B cell (primary cell): ENCODE measurements around the gene RPL22. TPM values are rescaled to one million over a fixed set of nuclear protein-coding genes. Genes with fewer than 3 reads are reported as not detected.

Source experiments
- ATAC-seq: fragments of 200-7000 bp; cut with Tn5 transposase; one replicate; pipeline ENCODE4 v1.10.0; 2021; ENCODE audit warnings: low read depth, mild to moderate bottlenecking, moderate number of reproducible peaks, moderate library complexity
- CTCF ChIA-PET: fragments of 350-600 bp; sonication (Branson Sonifier 250); formaldehyde crosslinking; loops from one replicate; lab custom pipeline; 2021; ENCODE audit warnings: antibody characterized with exemption, inconsistent platforms; lab: Charles Lee
- POLR2A ChIA-PET: fragments of 350-600 bp; sonication (Branson Sonifier 250); formaldehyde crosslinking; loops from one replicate; lab custom pipeline; 2021; ENCODE audit warnings: antibody characterized with exemption; lab: Charles Lee
- DNase-seq: peaks from one replicate; pipeline ENCODE4 v3.0.0; 2013
- H2AFZ ChIP-seq: 2 replicates; pipeline ENCODE4 v1.6.1; 2012; ENCODE audit warnings: mild to moderate bottlenecking, low read depth, low read length; ENCODE audit not compliant: insufficient read depth, poor library complexity, severe bottlenecking
- H3K27ac ChIP-seq, 2 donors: 1 replicate in 1 of 2; 2 replicates in 1 of 2; pipeline ENCODE4 v1.5.1; 2012 to 2013; ENCODE audit warnings: low read length in 2 of 2, mild to moderate bottlenecking in 2 of 2, moderate library complexity in 1 of 2
- H3K27me3 ChIP-seq, 4 experiments: fragments of 200-600 bp in 1 of 4; sonication (generic) in 1 of 4; replicated peaks in 1 of 4; 1 replicate in 2 of 4; 2 replicates in 2 of 4; pipeline versions ENCODE4 v1.6.1 to v1.7.0; 2013 to 2016; ENCODE audit warnings: low read length in 3 of 4, mild to moderate bottlenecking in 2 of 4, mixed read lengths in 1 of 4, moderate library complexity in 1 of 4; ENCODE audit not compliant: insufficient read depth in 4 of 4, control insufficient read depth in 3 of 4; ENCODE audit errors: control extremely low read depth in 1 of 4
- H3K36me3 ChIP-seq, 2 experiments: replicated peaks in 1 of 2; 1 replicate in 1 of 2; 2 replicates in 1 of 2; pipeline versions ENCODE4 v1.6.1 to v1.7.1; 2013; ENCODE audit warnings: low read length in 1 of 2; ENCODE audit not compliant: insufficient read depth in 2 of 2, control insufficient read depth in 1 of 2; ENCODE audit errors: control extremely low read depth in 1 of 2, extremely low read depth in 1 of 2
- H3K4me1 ChIP-seq, 2 donors: fragments of 200-600 bp in 1 of 2; sonication (generic) in 1 of 2; 1 replicate in 1 of 2; 2 replicates in 1 of 2; pipeline versions ENCODE4 v1.5.1 to v1.6.1; 2013 to 2017; ENCODE audit warnings: low read length in 2 of 2; ENCODE audit not compliant: control insufficient read depth in 2 of 2, insufficient read depth in 2 of 2
- H3K4me2 ChIP-seq: replicated peaks from 2 replicates; pipeline ENCODE3; 2012; ENCODE audit warnings: mild to moderate bottlenecking, low read depth, low read length; ENCODE audit not compliant: poor library complexity, severe bottlenecking
- H3K4me3 ChIP-seq, 5 experiments: fragments of 200-600 bp in 1 of 5; sonication (generic) in 1 of 5; 1 replicate in 3 of 5; 2 replicates in 2 of 5; pipeline versions ENCODE4 v1.5.1 to v1.7.0; 2011 to 2016; ENCODE audit warnings: low read length in 4 of 5, mild to moderate bottlenecking in 4 of 5, low read depth in 2 of 5, control low read depth in 1 of 5, moderate library complexity in 1 of 5; ENCODE audit not compliant: insufficient read depth in 1 of 5; ENCODE audit errors: control extremely low read depth in 1 of 5, extremely low read depth in 1 of 5
- H3K79me2 ChIP-seq: fragments of 200-600 bp; sonication (generic); one replicate; pipeline ENCODE4 v1.6.0; 2016; ENCODE audit warnings: low read length; ENCODE audit not compliant: control insufficient read depth, insufficient read depth
- H3K9ac ChIP-seq: fragments of 200-600 bp; sonication (generic); 2 replicates; pipeline ENCODE4 v1.6.1; 2017; ENCODE audit warnings: mild to moderate bottlenecking, low read length, moderate library complexity
- H3K9me3 ChIP-seq, 3 donors: one replicate each; pipeline versions ENCODE4 v1.6.1 to v1.7.1; 2013; ENCODE audit warnings: low read length in 2 of 3; ENCODE audit not compliant: control insufficient read depth in 2 of 3, insufficient read depth in 1 of 3; ENCODE audit errors: control extremely low read depth in 1 of 3
- H4K20me1 ChIP-seq: 2 replicates; pipeline ENCODE4 v1.6.0; 2012; ENCODE audit warnings: mild to moderate bottlenecking, low read length; ENCODE audit not compliant: insufficient read depth, control insufficient read depth, poor library complexity, severe bottlenecking
- H3K27ac Mint-ChIP-seq: one replicate; pipeline ENCODE4 v1.8.0; 2021; ENCODE audit warnings: mixed read lengths
- H3K27me3 Mint-ChIP-seq: one replicate; pipeline ENCODE4 v1.8.0; 2021; ENCODE audit warnings: mixed read lengths
- H3K4me1 Mint-ChIP-seq: one replicate; pipeline ENCODE4 v1.8.0; 2021; ENCODE audit warnings: mixed read lengths
- H3K4me3 Mint-ChIP-seq: one replicate; pipeline ENCODE4 v1.8.0; 2021; ENCODE audit warnings: mixed read lengths
- H3K9me3 Mint-ChIP-seq: one replicate; pipeline ENCODE4 v1.8.0; 2022; ENCODE audit warnings: mixed read lengths; ENCODE audit not compliant: insufficient read depth
- EZH2 ChIP-seq: IDR thresholded peaks from 2 replicates; pipeline ENCODE4 v1.6.1; 2012; ENCODE audit warnings: borderline replicate concordance, low read depth, mild to moderate bottlenecking, moderate library complexity, low read length; ENCODE audit not compliant: insufficient read depth, poor library complexity, severe bottlenecking
- WGBS: methylation state at CpG from one replicate; pipeline ENCODE4 v1.1.5; 2013; ENCODE audit warnings: missing lambda C conversion rate; ENCODE audit not compliant: insufficient coverage; 5-methylcytosine and 5-hydroxymethylcytosine counted together
- intact Hi-C: fragments of 100-400 bp; cut with micrococcal nuclease; formaldehyde crosslinking; loops from one replicate; pipeline ENCODE4 v1.10.0; 2022
- polyA plus RNA-seq: library from polyadenylated mRNA; depleted of rRNA; stranded (reverse); fragments of >200 nt; gene quantifications from 2 replicates; pipeline ENCODE4 v1.2.3, GENCODE V29; 2012
- total RNA-seq, 2 donors: library from RNA; stranded (reverse); fragments of 120-200 nt in 1 of 2; gene quantifications; 1 replicate in 1 of 2; 2 replicates in 1 of 2; pipeline versions ENCODE4 v1.2.3 to v1.2.4, GENCODE V29; 2013 to 2022
- TF ChIP-seq, protein P1 (sequence below): fragments of 200-600 bp; IDR thresholded peaks from one replicate; pipeline ENCODE4 v1.8.0; 2022; ENCODE audit warnings: antibody characterized with exemption, mild to moderate bottlenecking

RPL22 gene
- total and polyA plus RNA-seq, 2 donors (not counting 1 experiment from before 2014, with no cell fraction given) = 70.9 to 471 TPM

DNA sequence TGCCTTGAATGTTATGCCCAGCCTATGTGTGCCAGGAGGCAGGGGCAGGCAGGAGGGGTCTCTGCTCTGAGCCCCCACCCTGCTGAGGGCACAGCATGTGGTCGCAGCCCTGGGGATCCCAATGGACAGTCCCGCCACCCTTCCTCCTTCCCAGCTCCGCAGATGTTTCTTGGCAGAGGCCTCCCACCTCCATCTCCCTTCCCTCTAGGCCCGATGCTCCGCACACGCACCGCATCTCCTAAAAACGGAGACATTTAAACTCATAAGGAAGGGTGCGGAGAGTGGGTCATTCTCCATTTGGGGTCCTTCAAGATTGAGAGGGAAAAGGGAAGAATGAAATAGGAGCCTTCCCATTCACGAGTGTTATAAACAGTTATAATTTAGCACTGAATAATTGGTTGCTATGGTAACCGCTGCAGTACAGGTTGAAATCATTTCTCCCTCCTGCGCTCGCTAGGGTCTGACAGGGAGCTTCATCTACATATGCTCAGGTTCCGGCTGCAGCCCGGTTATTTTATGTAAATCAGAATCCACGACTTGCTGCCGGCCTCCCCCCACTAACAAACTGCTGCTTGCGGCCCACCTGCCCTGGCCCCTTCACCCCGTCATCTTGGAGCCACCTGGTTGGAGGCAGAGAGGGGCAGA, 35.3 kb downstream of the RPL22 start:
- H3K27ac Mint-ChIP-seq = no peak overlapping the region
- H3K4me3 Mint-ChIP-seq = no peak overlapping the region
- WGBS = 86% methylated on average over 5 of the region's 19 CpGs
- Histone ChIP-seq H2AFZ (no peak overlapping the region), H3K4me2 (no peak overlapping the region), H3K4me3 (no peak overlapping the region), H3K9me3 (no peaks in the 10 kb centered on the region), H3K9ac (no peak overlapping the region), H3K27ac (no peak overlapping the region), H3K36me3 (no peaks in the 10 kb centered on the region), H3K79me2 (no peaks in the 10 kb centered on the region), H4K20me1 (no peaks in the 10 kb centered on the region), H3K4me1 (no peaks in the 10 kb centered on the region), H3K27me3 (peaks cover 0 to 13% (median 0%) of the 10 kb centered on the region in 4 experiments)
- no peak for TF ChIP-seq EZH2
- TF ChIP-seq, protein P1, sequence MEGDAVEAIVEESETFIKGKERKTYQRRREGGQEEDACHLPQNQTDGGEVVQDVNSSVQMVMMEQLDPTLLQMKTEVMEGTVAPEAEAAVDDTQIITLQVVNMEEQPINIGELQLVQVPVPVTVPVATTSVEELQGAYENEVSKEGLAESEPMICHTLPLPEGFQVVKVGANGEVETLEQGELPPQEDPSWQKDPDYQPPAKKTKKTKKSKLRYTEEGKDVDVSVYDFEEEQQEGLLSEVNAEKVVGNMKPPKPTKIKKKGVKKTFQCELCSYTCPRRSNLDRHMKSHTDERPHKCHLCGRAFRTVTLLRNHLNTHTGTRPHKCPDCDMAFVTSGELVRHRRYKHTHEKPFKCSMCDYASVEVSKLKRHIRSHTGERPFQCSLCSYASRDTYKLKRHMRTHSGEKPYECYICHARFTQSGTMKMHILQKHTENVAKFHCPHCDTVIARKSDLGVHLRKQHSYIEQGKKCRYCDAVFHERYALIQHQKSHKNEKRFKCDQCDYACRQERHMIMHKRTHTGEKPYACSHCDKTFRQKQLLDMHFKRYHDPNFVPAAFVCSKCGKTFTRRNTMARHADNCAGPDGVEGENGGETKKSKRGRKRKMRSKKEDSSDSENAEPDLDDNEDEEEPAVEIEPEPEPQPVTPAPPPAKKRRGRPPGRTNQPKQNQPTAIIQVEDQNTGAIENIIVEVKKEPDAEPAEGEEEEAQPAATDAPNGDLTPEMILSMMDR = no peak
- POLR2A ChIA-PET = no interaction called here
- CTCF ChIA-PET = no interaction called here
- no peak for ATAC-seq
- no peaks in the 10 kb centered on the region for H3K4me1 Mint-ChIP-seq
- no peaks in the 10 kb centered on the region for H3K9me3 Mint-ChIP-seq
- intact Hi-C loops = no loop called here
- DNase-seq = no peak
- peaks cover 4% of the 10 kb centered on the region for H3K27me3 Mint-ChIP-seq

DNA sequence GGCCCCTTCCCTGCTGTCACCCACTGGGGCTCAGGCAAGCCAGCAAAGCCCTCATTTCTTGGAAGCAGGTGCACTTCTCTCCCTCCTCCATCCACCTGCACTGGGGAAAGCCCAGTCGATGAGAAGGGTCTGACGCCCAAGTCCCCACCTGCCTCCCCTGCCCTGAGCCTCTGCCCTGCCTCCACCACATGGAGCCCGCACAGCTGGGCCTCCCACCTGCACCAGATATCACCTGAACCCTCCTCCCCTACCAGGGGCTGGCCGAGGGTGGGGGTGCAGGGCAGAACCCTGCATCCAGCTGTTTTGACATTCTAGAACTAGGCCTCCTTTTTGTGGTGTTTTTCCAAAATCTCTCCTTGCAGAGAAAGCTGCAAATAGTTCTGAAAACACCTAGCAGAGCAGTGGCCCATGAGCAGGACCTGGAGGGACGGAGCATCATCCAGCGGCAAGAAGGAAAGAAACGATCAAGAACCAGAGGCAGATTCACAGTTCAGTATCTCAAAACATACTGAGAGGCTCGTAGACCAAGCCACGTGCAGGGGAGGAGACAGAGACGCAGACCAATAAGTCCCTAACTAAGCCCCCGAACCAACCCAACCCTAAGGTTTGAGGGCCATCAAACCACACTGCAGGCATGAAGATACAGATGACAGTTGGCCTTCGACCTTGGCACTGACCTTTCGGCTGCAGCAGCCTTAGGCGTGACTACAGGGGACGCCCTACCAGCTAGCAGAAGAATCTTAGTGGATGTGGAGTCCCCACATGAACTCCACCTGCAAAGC, 36.0 kb downstream of the RPL22 start:
- DNase-seq (no peak), ATAC-seq (no peak)
- H3K4me2 ChIP-seq = no peak overlapping the region
- no peaks in the 10 kb centered on the region for H3K4me1 ChIP-seq
- intact Hi-C loops = no loop called here
- 90% methylated on average over 13 of the region's 15 CpGs for WGBS
- Mint-ChIP-seq H3K4me3 (no peak overlapping the region), H3K27me3 (peaks cover 4% of the 10 kb centered on the region), H3K27ac (no peak overlapping the region), H3K9me3 (no peaks in the 10 kb centered on the region), H3K4me1 (no peaks in the 10 kb centered on the region)
- H4K20me1 ChIP-seq = no peaks in the 10 kb centered on the region
- H3K9me3 ChIP-seq = no peaks in the 10 kb centered on the region
- peaks cover 0 to 13% (median 0%) of the 10 kb centered on the region in 4 experiments for H3K27me3 ChIP-seq
- H3K79me2 ChIP-seq = no peaks in the 10 kb centered on the region
- CTCF ChIA-PET = no interaction called here
- no peak overlapping the region for H2AFZ ChIP-seq
- no peak overlapping the region for H3K9ac ChIP-seq
- H3K36me3 ChIP-seq = no peaks in the 10 kb centered on the region
- TF ChIP-seq EZH2 = no peak
- TF ChIP-seq, protein P1 = no peak
- H3K4me3 ChIP-seq = no peak overlapping the region
- POLR2A ChIA-PET = no interaction called here
- H3K27ac ChIP-seq = no peak overlapping the region
